RWPE1 (cell line): ENCODE measurements around the gene OR6S1.
"Not testable (repeated sequence)": the region's sequence is repeated elsewhere in the genome, so short reads cannot be mapped to it uniquely, and the experiment has no call there.

Experiments
- CTCF ChIA-PET: fragments of 350-600 bp; sonication (Branson Sonifier 250); formaldehyde crosslinking; extraction: SDS; loops from one replicate; lab custom pipeline; 2021; lab: Yijun Ruan, JAX
- POLR2A ChIA-PET: fragments of 400-600 bp; formaldehyde crosslinking; extraction: SDS; loops from one replicate; lab custom pipeline; 2020; ENCODE audit warnings: antibody characterized with exemption; ENCODE audit not compliant: low non-redundant PET; lab: Yijun Ruan, JAX
- DNase-seq: peaks from one replicate; pipeline ENCODE4 v3.0.0; 2012; ENCODE audit warnings: low spot score
- H3K27ac ChIP-seq: fragments of 450-650 bp; 2 replicates; pipeline ENCODE4 v1.5.1; 2017
- CTCF ChIP-seq: fragments of 450-650 bp; conservative IDR thresholded peaks from 2 replicates; pipeline ENCODE4 v1.5.1; 2017; ENCODE audit warnings: low read depth, mild to moderate bottlenecking

The OR6S1 gene

GRCh38 chr14:20656274-20656673 is 14.8 kb upstream of the OR6S1 start:
- H3K27ac ChIP-seq = no peak overlapping the region
- ChIA-PET POLR2A (no interaction called here), CTCF (interaction anchor here (0.6 to 0.7 kb wide), 2 partner anchors 19 to 24 kb away, joined by 3 read pairs; no protein-coding TSS in a partner anchor)
- DNase-seq = no peak
- no peak for TF ChIP-seq CTCF

GRCh38 chr14:20655851-20656250 is 14.4 kb upstream of the OR6S1 start:
- TF ChIP-seq CTCF = no peak
- CTCF ChIA-PET = interaction anchor here (0.6 to 0.7 kb wide), 2 partner anchors 19 to 24 kb away, joined by 3 read pairs; no protein-coding TSS in a partner anchor
- H3K27ac ChIP-seq = no peak overlapping the region
- POLR2A ChIA-PET = no interaction called here
- no peak for DNase-seq

GRCh38 chr14:20652996-20653975 is 11.8 kb upstream of the OR6S1 start:
- H3K27ac ChIP-seq = no peak overlapping the region
- ChIA-PET CTCF (interaction anchor here (0.7 kb wide), 1 partner anchor 10 kb away, joined by 3 read pairs; no protein-coding TSS in a partner anchor), POLR2A (no interaction called here)
- DNase-seq = peak; percentile 46
- no peak for TF ChIP-seq CTCF

GRCh38 chr14:20645481-20645880 is 4.0 kb upstream of the OR6S1 start:
- no peak for DNase-seq
- CTCF ChIA-PET = no interaction called here
- POLR2A ChIA-PET = no interaction called here
- no peak overlapping the region for H3K27ac ChIP-seq
- TF ChIP-seq CTCF = no peak

GRCh38 chr14:20644520-20644919 is 3.0 kb upstream of the OR6S1 start:
- TF ChIP-seq CTCF = no peak
- CTCF ChIA-PET = no interaction called here
- POLR2A ChIA-PET = no interaction called here
- no peak for DNase-seq
- no peak overlapping the region for H3K27ac ChIP-seq

- CTCF ChIA-PET = interaction anchor here (0.7 kb wide), 1 partner anchor 48 kb away, joined by 3 read pairs; no protein-coding TSS in a partner anchor
- POLR2A ChIA-PET, H3K27ac ChIP-seq, DNase-seq: not testable (repeated sequence)
Observed at GRCh38 chr14:20642755-20643154, 1.3 kb upstream of the OR6S1 start.

GRCh38 chr14:20642182-20642581 is 691 bp upstream of the OR6S1 start:
- H3K27ac ChIP-seq = no peak overlapping the region
- CTCF ChIA-PET = interaction anchor here (0.7 kb wide), 1 partner anchor 49 kb away, joined by 3 read pairs; no protein-coding TSS in a partner anchor
- no peak for DNase-seq
- TF ChIP-seq CTCF = no peak
- POLR2A ChIA-PET = no interaction called here
